Calu3 (cell line): ENCODE data around the gene CHAF1A. TPM values are rescaled to one million over a fixed set of nuclear protein-coding genes. Genes with fewer than 3 reads are reported as not detected.

Experiments used
- BruUV-seq: library from RNA; stranded (reverse); fragments of 400-500 nt; replicated peaks from 2 replicates; lab custom pipeline; 2021; lab: Mats Ljungman, UMichigan
- CTCF ChIA-PET: fragments of 300-600 bp; sonication (Branson Sonifier 250); formaldehyde crosslinking; loops from one replicate; lab custom pipeline; 2022; ENCODE audit warnings: antibody characterized with exemption; lab: Charles Lee
- DNase-seq: peaks from one replicate; pipeline ENCODE4 v3.0.0; 2022
- H3K27ac Mint-ChIP-seq: one replicate; pipeline ENCODE4 v1.8.0; 2022; ENCODE audit warnings: mixed read lengths; ENCODE audit not compliant: unreplicated experiment
- H3K27me3 Mint-ChIP-seq: one replicate; pipeline ENCODE4 v1.8.0; 2022; ENCODE audit warnings: mixed read lengths; ENCODE audit not compliant: unreplicated experiment
- H3K36me3 Mint-ChIP-seq: one replicate; pipeline ENCODE4 v1.8.0; 2022; ENCODE audit warnings: mild to moderate bottlenecking, moderate library complexity, mixed read lengths; ENCODE audit not compliant: insufficient read depth, unreplicated experiment
- H3K4me1 Mint-ChIP-seq: one replicate; pipeline ENCODE4 v1.8.0; 2022; ENCODE audit warnings: mild to moderate bottlenecking, low read depth, mixed read lengths; ENCODE audit not compliant: unreplicated experiment
- H3K4me3 Mint-ChIP-seq: one replicate; pipeline ENCODE4 v1.8.0; 2022; ENCODE audit warnings: mild to moderate bottlenecking, low read depth, moderate library complexity, mixed read lengths; ENCODE audit not compliant: unreplicated experiment
- H3K9me3 Mint-ChIP-seq: one replicate; pipeline ENCODE4 v1.8.0; 2022; ENCODE audit warnings: low read depth, mixed read lengths; ENCODE audit not compliant: unreplicated experiment
- intact Hi-C: fragments of 100-400 bp; cut with micrococcal nuclease; formaldehyde crosslinking; loops from one replicate; pipeline ENCODE4 v1.10.0; 2022; ENCODE audit not compliant: unreplicated experiment
- microRNA-seq: library from miRNA; unstranded; fragments of <30 nt; microRNA quantifications from one replicate; pipeline ENCODE4 v1.2.0, GENCODE V29; 2022
- total RNA-seq: library from RNA; stranded (reverse); gene quantifications from 2 replicates; pipeline ENCODE4 v1.2.3, GENCODE V29; 2022
- TF ChIP-seq, protein P1 (sequence below): fragments of 200-600 bp; IDR thresholded peaks from one replicate; pipeline ENCODE4 v1.8.0; 2022; ENCODE audit warnings: antibody characterized with exemption; ENCODE audit not compliant: unreplicated experiment

The CHAF1A gene
- total RNA-seq, 1 experiment from 2014 or later = 43.3 TPM

GRCh38 chr19:4488496-4488895 lies 86.1 kb downstream of the CHAF1A start:
- H3K27me3 Mint-ChIP-seq = no peaks in the 10 kb centered on the region
- TF ChIP-seq, protein P1, sequence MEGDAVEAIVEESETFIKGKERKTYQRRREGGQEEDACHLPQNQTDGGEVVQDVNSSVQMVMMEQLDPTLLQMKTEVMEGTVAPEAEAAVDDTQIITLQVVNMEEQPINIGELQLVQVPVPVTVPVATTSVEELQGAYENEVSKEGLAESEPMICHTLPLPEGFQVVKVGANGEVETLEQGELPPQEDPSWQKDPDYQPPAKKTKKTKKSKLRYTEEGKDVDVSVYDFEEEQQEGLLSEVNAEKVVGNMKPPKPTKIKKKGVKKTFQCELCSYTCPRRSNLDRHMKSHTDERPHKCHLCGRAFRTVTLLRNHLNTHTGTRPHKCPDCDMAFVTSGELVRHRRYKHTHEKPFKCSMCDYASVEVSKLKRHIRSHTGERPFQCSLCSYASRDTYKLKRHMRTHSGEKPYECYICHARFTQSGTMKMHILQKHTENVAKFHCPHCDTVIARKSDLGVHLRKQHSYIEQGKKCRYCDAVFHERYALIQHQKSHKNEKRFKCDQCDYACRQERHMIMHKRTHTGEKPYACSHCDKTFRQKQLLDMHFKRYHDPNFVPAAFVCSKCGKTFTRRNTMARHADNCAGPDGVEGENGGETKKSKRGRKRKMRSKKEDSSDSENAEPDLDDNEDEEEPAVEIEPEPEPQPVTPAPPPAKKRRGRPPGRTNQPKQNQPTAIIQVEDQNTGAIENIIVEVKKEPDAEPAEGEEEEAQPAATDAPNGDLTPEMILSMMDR = no peak
- H3K27ac Mint-ChIP-seq = no peak overlapping the region
- CTCF ChIA-PET = no interaction called here
- no peak for DNase-seq
- no peaks in the 10 kb centered on the region for H3K9me3 Mint-ChIP-seq
- peaks cover 5% of the 10 kb centered on the region for H3K36me3 Mint-ChIP-seq
- no TSS peak for BruUV-seq
- H3K4me3 Mint-ChIP-seq = no peak overlapping the region
- H3K4me1 Mint-ChIP-seq = no peaks in the 10 kb centered on the region
- intact Hi-C loops = no loop called here

- CTCF ChIA-PET = no interaction called here
- intact Hi-C loops = no loop called here
- Mint-ChIP-seq H3K36me3 (peaks cover 5% of the 10 kb centered on the region), H3K9me3 (no peaks in the 10 kb centered on the region), H3K27me3 (no peaks in the 10 kb centered on the region), H3K4me1 (no peaks in the 10 kb centered on the region), H3K27ac (no peak overlapping the region), H3K4me3 (no peak overlapping the region)
- DNase-seq = no peak
- BruUV-seq = no TSS peak
- TF ChIP-seq, protein P1 = no peak
These were observed 89.0 kb downstream of the CHAF1A start for GRCh38 chr19:4491446-4491845.

DNA sequence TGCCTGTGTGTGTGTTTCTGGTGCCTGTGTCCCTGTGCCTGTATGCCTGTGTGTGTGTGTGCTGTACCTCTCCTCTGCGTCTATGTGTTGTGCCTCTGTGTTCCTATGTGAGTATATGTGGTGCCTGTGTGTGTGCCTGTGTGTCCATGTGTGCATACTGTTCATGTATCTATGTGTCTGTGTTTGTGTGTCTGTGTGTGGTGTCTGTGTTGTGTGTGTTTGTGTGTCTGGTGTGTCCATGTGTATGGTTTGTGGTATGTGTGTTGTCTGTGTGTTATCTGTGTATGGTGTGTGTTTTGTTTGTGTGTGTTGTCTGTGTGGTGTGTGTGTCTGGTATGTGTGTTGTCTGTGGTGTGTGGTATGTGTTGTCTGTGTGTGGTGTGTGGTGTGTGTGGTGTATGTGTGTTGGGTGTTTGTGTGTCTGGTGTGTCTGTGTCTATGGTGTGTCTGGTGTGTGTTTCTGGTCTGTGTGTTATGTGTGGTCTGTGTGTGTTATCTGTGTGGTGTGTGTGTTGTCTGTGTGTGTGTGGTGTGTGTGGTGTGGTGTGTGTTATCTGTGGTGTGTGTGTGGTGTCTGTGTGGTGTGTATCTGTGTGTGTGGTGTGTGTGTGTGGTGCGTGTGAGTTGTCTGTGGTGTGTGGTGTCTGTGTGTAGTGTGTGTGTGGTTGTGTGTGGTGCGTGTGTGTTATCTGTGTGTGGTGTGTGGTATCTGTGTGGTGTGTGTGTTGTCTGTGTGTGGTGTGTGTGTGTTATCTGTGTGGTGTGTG lies 90.1 kb downstream of the CHAF1A start:
- intact Hi-C loops = no loop called here
- no peak overlapping the region for H3K4me3 Mint-ChIP-seq
- no peaks in the 10 kb centered on the region for H3K27me3 Mint-ChIP-seq
- H3K4me1 Mint-ChIP-seq = no peaks in the 10 kb centered on the region
- TF ChIP-seq, protein P1 = no peak
- CTCF ChIA-PET = no interaction called here
- peaks cover 9% of the 10 kb centered on the region for H3K36me3 Mint-ChIP-seq
- no TSS peak for BruUV-seq
- H3K9me3 Mint-ChIP-seq = no peaks in the 10 kb centered on the region
- no peak for DNase-seq
- H3K27ac Mint-ChIP-seq = no peak overlapping the region

Small RNA genes lying within 50 kb of the gene (microRNA-seq; reads per million reads assigned to microRNA genes)
- 12.0 reads per million, percentile 36 among the genes with 10 or more reads in this experiment for gene MIR4746

Other genes with a start within 250 kb of the CHAF1A start
- gene CREB3L3, start 249.0 kb upstream of the CHAF1A start, total RNA-seq = 0.14 and 0.44 TPM in 2 replicates
- 22.9 and 26.6 TPM in 2 replicates for gene SIRT6, start 220.1 kb upstream of the CHAF1A start, total RNA-seq
- gene ANKRD24, start 220.0 kb upstream of the CHAF1A start, total RNA-seq = 0.76 and 1.4 TPM in 2 replicates
- gene EBI3, start 173.1 kb upstream of the CHAF1A start, total RNA-seq = 1.2 and 1.6 TPM in 2 replicates
- gene YJU2, start 155.6 kb upstream of the CHAF1A start, total RNA-seq = 7.8 and 10.4 TPM in 2 replicates
- not detected in 2 replicates for gene SHD, start 123.4 kb upstream of the CHAF1A start, total RNA-seq
- not detected in 2 replicates for gene TMIGD2, start 100.3 kb upstream of the CHAF1A start, total RNA-seq
- gene FSD1, start 98.0 kb upstream of the CHAF1A start, total RNA-seq = 1.2 and 1.9 TPM in 2 replicates
- gene STAP2, start 63.8 kb upstream of the CHAF1A start, total RNA-seq = 28.7 and 30.5 TPM in 2 replicates
- 15.3 and 21.1 TPM in 2 replicates for gene MPND, start 59.1 kb upstream of the CHAF1A start, total RNA-seq
- gene SH3GL1, start 2.1 kb upstream of the CHAF1A start, total RNA-seq = 40.7 and 42.0 TPM in 2 replicates
- gene UBXN6, start 55.2 kb downstream of the CHAF1A start, total RNA-seq = 38.9 and 47.1 TPM in 2 replicates
- gene HDGFL2, start 69.7 kb downstream of the CHAF1A start, total RNA-seq = 31.9 and 40.6 TPM in 2 replicates
- 1.1 and 2.3 TPM in 2 replicates for gene PLIN4, start 115.8 kb downstream of the CHAF1A start, total RNA-seq
- 7.6 and 13.1 TPM in 2 replicates for gene PLIN5, start 132.6 kb downstream of the CHAF1A start, total RNA-seq
- gene LRG1, start 137.4 kb downstream of the CHAF1A start, total RNA-seq = 28.5 and 36.4 TPM in 2 replicates
- 0.21 and 0.34 TPM in 2 replicates for gene SEMA6B, start 157.0 kb downstream of the CHAF1A start, total RNA-seq
- gene TNFAIP8L1, start 236.9 kb downstream of the CHAF1A start, total RNA-seq = 4.3 and 5.3 TPM in 2 replicates